MM.1S (cell line): ENCODE data around the gene TOP3A.

Experiments used
- EZH2 ChIP-seq: fragments of 300-600 bp; sonication (generic); optimal IDR thresholded peaks from 2 replicates; pipeline ENCODE3; 2017; ENCODE audit warnings: low read depth, mild to moderate bottlenecking, antibody characterized with exemption, low read length, mixed read lengths
- EZH2phosphoT487 ChIP-seq: fragments of 300-600 bp; sonication (generic); IDR thresholded peaks from 2 replicates; pipeline ENCODE4 v1.6.1; 2018; ENCODE audit warnings: antibody characterized with exemption, low read length
- TF ChIP-seq, protein P1 (sequence below): fragments of 300-600 bp; sonication (generic); IDR thresholded peaks from 2 replicates; pipeline ENCODE4 v1.5.1; 2016; ENCODE audit warnings: antibody characterized with exemption, low read length, mixed read lengths

DNA sequence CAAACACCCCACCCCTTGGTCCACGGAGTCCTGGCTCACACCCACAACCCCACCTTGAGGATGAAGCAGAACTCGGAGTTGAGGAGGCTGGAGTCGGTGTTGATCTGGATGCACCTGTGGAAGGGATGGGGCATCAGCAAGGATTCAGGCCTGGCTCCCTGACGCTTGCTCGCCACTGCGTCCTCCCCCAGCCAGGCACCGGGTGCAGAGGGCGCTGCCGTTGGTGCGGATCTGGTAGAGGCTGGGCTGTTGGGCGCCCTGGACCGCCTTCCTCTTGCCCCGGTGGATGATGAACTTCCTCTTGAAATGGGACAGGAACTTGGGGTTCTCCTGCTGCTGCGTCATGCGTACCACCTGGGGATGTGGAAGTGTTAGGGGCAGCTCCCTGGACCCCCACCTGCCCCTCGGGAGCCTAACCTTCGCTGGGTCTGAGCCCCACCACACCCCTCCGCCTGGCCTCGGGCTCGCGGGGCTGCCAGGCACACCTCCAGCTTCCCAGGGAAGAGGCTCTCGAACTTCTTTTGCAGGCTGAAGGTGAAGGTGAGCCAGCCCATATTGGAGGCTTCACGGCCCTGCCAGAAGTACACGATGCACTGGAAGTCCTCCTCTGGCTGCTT lies 68.6 kb downstream of the TOP3A start:
- TF ChIP-seq, protein P1, sequence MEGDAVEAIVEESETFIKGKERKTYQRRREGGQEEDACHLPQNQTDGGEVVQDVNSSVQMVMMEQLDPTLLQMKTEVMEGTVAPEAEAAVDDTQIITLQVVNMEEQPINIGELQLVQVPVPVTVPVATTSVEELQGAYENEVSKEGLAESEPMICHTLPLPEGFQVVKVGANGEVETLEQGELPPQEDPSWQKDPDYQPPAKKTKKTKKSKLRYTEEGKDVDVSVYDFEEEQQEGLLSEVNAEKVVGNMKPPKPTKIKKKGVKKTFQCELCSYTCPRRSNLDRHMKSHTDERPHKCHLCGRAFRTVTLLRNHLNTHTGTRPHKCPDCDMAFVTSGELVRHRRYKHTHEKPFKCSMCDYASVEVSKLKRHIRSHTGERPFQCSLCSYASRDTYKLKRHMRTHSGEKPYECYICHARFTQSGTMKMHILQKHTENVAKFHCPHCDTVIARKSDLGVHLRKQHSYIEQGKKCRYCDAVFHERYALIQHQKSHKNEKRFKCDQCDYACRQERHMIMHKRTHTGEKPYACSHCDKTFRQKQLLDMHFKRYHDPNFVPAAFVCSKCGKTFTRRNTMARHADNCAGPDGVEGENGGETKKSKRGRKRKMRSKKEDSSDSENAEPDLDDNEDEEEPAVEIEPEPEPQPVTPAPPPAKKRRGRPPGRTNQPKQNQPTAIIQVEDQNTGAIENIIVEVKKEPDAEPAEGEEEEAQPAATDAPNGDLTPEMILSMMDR = no peak
- no peak for TF ChIP-seq EZH2phosphoT487
- TF ChIP-seq EZH2 = no peak
